Right atrium auricular region (tissue), 2 donors: Measurements from ENCODE around the gene ST6GAL1. TPM values are rescaled to one million over a fixed set of nuclear protein-coding genes. Genes with fewer than 3 reads are reported as not detected.
A peak's percentile ranks its signal among the peaks of the same experiment; 100 is the strongest.

ENCODE experiments used
- DNase-seq: peaks from one replicate; pipeline ENCODE4 v3.0.0-alpha.2; 2019; ENCODE audit warnings: low spot score
- H3K27ac ChIP-seq, 2 donors: fragments of 200-600 bp; sonication (generic); 1 replicate in 1 of 2; 2 replicates in 1 of 2; pipeline ENCODE4 v1.5.1; 2016 to 2019
- H3K27me3 ChIP-seq, 2 donors: fragments of 200-600 bp; sonication (generic); one replicate each; pipeline versions ENCODE4 v1.5.1 to v1.6.0; 2017 to 2019
- H3K36me3 ChIP-seq: fragments of 200-600 bp; sonication (generic); one replicate; pipeline ENCODE4 v1.5.1; 2016
- H3K4me1 ChIP-seq, 2 donors: fragments of 200-600 bp; sonication (generic); one replicate each; pipeline versions ENCODE4 v1.5.1 to v1.6.0; 2017 to 2019
- H3K4me3 ChIP-seq, 2 donors: fragments of 200-600 bp; sonication (generic); 1 replicate in 1 of 2; 2 replicates in 1 of 2; pipeline ENCODE4 v1.5.1; 2017 to 2019; ENCODE audit warnings: mild to moderate bottlenecking in 1 of 2, moderate library complexity in 1 of 2
- H3K9me3 ChIP-seq, 2 donors: fragments of 200-600 bp; sonication (generic); one replicate each; pipeline ENCODE4 v1.5.1; 2019
- CTCF ChIP-seq, 2 donors: fragments of 200-600 bp; sonication (generic); IDR thresholded peaks; one replicate each; pipeline ENCODE4 v1.5.1; 2019; ENCODE audit warnings: antibody characterized with exemption in 2 of 2
- total RNA-seq, 2 donors: library from RNA; depleted of rRNA; stranded (reverse); fragments of >200 nt; gene quantifications; one replicate each; pipeline ENCODE4 v1.1.0, GENCODE V29; 2016

ST6GAL1 gene
- total RNA-seq, 2 donors from 2014 or later, result 55.1 to 94.3 TPM

GRCh38 chr3:186937017-186937875 is 6.9 kb downstream of the ST6GAL1 start:
- H3K27ac ChIP-seq, result peak overlapping the region; percentile 54 to 91
- no peak for TF ChIP-seq CTCF (IDR thresholded peaks at IDR 0.05)
- peaks cover 0 to 74% of the 10 kb centered on the region in 2 donors for H3K4me1 ChIP-seq
- no peak for DNase-seq
- no peaks in the 10 kb centered on the region for H3K9me3 ChIP-seq
- no peaks in the 10 kb centered on the region for H3K27me3 ChIP-seq
- H3K4me3 ChIP-seq, result no peak overlapping the region
- H3K36me3 ChIP-seq, result no peaks in the 10 kb centered on the region

DNA sequence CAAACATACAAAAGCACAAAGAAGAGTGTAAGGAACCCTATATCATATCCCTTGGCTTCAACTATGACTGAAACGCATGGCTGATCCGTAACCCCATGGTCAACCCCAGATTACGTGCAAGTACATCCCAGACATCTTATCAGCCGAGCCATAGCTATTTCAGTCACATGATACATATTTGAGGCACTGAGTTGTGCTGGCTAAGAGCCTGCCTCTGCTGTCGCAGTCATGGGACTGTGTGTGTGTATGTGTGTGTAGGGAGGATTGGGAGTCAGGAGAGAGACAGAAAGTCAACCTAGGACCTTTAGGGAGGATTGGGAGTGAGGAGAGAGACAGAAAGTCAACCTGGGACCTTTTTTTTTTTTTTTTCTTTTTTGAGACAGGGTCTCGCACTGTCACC is 8.4 kb downstream of the ST6GAL1 start:
- H3K36me3 ChIP-seq, result no peaks in the 10 kb centered on the region
- peaks cover 0 to 69% of the 10 kb centered on the region in 2 donors for H3K4me1 ChIP-seq
- DNase-seq, result no peak
- H3K27ac ChIP-seq, result peak overlapping the region; percentile 78 to 91
- no peaks in the 10 kb centered on the region for H3K27me3 ChIP-seq
- no peak overlapping the region for H3K4me3 ChIP-seq
- H3K9me3 ChIP-seq, result no peaks in the 10 kb centered on the region
- TF ChIP-seq CTCF (IDR thresholded peaks at IDR 0.05), result no peak

DNA sequence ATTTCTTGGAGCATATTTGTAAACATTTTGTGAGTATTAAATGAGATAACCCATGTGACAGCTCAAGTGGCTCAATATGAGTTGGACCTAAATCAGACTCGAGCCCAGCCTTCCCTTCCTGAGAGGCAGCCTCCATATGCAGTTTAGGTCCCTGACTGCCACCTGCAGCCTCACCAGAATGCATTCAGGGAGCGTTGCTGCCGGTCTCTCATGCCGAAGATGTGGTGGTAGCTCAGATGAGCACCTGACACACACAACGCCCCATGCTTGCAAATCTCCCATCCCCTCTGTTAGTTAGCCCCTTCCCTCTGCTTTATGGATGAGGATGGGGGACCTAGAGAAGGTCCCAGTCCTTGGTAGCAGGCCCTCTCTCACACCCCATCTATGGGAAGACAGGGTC is 9.2 kb downstream of the ST6GAL1 start:
- H3K4me1 ChIP-seq, result peaks cover 0 to 62% of the 10 kb centered on the region in 2 donors

DNA sequence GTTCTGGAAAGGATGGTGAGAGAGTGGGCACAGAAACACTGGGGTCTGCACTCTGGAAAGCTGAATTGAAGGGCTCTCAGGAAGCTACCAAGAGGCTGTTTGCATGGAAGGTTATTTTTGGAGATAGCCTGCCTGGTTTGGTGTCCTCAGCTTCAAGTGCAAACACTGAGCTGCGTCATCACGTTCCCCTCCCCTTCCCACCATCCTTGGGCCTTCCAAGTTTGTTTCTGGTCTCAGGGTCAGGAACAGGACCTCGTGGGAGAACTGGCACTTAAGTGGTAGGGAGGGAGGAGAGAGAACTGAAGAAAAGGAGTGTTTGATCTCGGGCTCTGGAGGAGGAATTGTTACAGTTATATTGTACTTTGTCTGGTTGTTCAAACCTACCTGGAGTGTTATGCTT is 10.6 kb downstream of the ST6GAL1 start:
- DNase-seq, result no peak
- Histone ChIP-seq H3K4me3 (no peak overlapping the region), H3K36me3 (no peaks in the 10 kb centered on the region), H3K4me1 (peaks cover 0 to 62% of the 10 kb centered on the region in 2 donors), H3K9me3 (no peaks in the 10 kb centered on the region), H3K27ac (peak overlapping the region; percentile 78 to 91), H3K27me3 (no peaks in the 10 kb centered on the region)
- no peak for TF ChIP-seq CTCF (IDR thresholded peaks at IDR 0.05)

More for the DNA sequence above, 9.2 kb downstream of the ST6GAL1 start:
- H3K4me3 ChIP-seq, result no peak overlapping the region
- H3K36me3 ChIP-seq, result no peaks in the 10 kb centered on the region
- peak overlapping the region; percentile 78 to 91 for H3K27ac ChIP-seq
- DNase-seq, result no peak
- H3K27me3 ChIP-seq, result no peaks in the 10 kb centered on the region
- TF ChIP-seq CTCF (IDR thresholded peaks at IDR 0.05), result no peak
- H3K9me3 ChIP-seq, result no peaks in the 10 kb centered on the region

DNA sequence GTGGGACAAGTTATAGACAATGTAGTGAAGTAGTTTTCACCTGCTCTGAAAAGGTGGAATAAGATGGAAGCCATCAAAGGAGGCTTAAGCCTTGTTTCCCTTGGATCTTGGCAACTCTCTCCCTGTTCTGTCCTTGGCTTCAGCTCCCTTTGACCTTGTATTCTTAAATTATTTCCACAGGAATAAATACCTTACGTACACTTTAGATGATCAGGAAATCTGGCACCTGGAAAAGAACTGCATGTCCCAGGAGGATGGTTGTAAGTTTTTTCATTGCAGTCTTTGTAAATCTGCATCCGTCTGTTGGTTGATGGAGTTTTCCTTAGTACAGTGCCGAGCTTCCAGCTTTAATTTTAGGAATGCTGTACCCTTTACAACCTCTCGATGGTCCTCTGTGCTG is 11.8 kb downstream of the ST6GAL1 start:
- Histone ChIP-seq H3K4me1 (peaks cover 0 to 63% of the 10 kb centered on the region in 2 donors), H3K27ac (peak overlapping the region; percentile 78 to 91)

More for the DNA sequence above, 11.8 kb downstream of the ST6GAL1 start:
- DNase-seq, result no peak
- no peak for TF ChIP-seq CTCF (IDR thresholded peaks at IDR 0.05)
- H3K36me3 ChIP-seq, result no peaks in the 10 kb centered on the region
- no peaks in the 10 kb centered on the region for H3K27me3 ChIP-seq
- no peak overlapping the region for H3K4me3 ChIP-seq
- H3K9me3 ChIP-seq, result no peaks in the 10 kb centered on the region
